Measurements from ENCODE around the gene TMEM178B. TPM values are rescaled to one million over a fixed set of nuclear protein-coding genes. Genes with fewer than 3 reads are reported as not detected.

Gene TMEM178B
- total and polyA plus RNA-seq, 2 of the 4 experiments (the other 2 are of a cell fraction) = under 0.01 to 0.05 TPM

- no peak overlapping the region for H2AK9ac ChIP-seq (replicated peaks; ENCODE audit: low read depth, low read length, poor library complexity)
- H3K9ac ChIP-seq (ENCODE audit: low read depth, low read length) = no peak overlapping the region
- DNase-seq = no peak
- no peak overlapping the region for H4K8ac ChIP-seq (ENCODE audit: low read depth in 2 of 2, low read length in 2 of 2)
- no peak overlapping the region for H4K5ac ChIP-seq (ENCODE audit: low read depth, low read length)
- in situ Hi-C loops (cut with MboI; ENCODE audit: low sequenced_read_pairs) (no loop called here), intact Hi-C loops (cut with micrococcal nuclease) (no loop called here), dilution Hi-C loops (cut with HindIII; ENCODE audit: low sequenced_read_pairs, unreplicated experiment) (no loop called here)
- H3K9me3 ChIP-seq (ENCODE audit: control insufficient read depth, insufficient read depth, low read length) = no peaks in the 10 kb centered on the region
- H3K23ac ChIP-seq (ENCODE audit: low read depth, low read length) = no peak overlapping the region
- CTCF ChIA-PET = no interaction called here
- no peak for ATAC-seq (ENCODE audit: low read depth)
- WGBS, 2 experiments (ENCODE audit: extremely low coverage in 2 of 2, insufficient read length in 1 of 2) = 60% methylated on average over 1 of the region's 3 CpGs; no CpG with 5 or more reads in 1 of the 2 experiments
- no peak overlapping the region for H3K18ac ChIP-seq (ENCODE audit: low read depth, low read length)
- H3K27ac ChIP-seq (ENCODE audit: insufficient read depth, low read length) = no peak overlapping the region
- H3K56ac ChIP-seq (ENCODE audit: extremely low read depth, insufficient read depth, low read length) = no peak overlapping the region
- H2BK20ac ChIP-seq (ENCODE audit: low read depth, low read length) = no peak overlapping the region
- H3K36me3 ChIP-seq (ENCODE audit: control insufficient read depth, insufficient read depth, low read length) = no peaks in the 10 kb centered on the region
- no peak overlapping the region for H3K4ac ChIP-seq (ENCODE audit: low read depth, low read length)
- no peak overlapping the region for H4K91ac ChIP-seq (ENCODE audit: insufficient read depth, low read depth, low read length)
- H2AFZ ChIP-seq (replicated peaks; ENCODE audit: low read length, poor library complexity) = no peak overlapping the region
- no TSS peak for BruUV-seq (replicated peaks)
- 0 out of 2 replicates have a peak, but pooled peaks cover 2% of the 10 kb centered on the region for H3K4me1 ChIP-seq (ENCODE audit: control insufficient read depth, insufficient read depth, low read length)
- TF ChIP-seq FOS (IDR thresholded peaks at IDR 0.05; ENCODE audit: low read depth, low read length) (no peak), RAD21 (IDR thresholded peaks at IDR 0.05; ENCODE audit: low read length) (no peak), NFE2L2 (IDR thresholded peaks at IDR 0.05; ENCODE audit: low read depth, low read length) (no peak), POLR2A (IDR thresholded peaks at IDR 0.05; ENCODE audit: low read depth, low read length) (no peak), ELK1 (IDR thresholded peaks at IDR 0.05; ENCODE audit: borderline replicate concordance, low read depth, low read length) (no peak), CHD1 (IDR thresholded peaks at IDR 0.05; ENCODE audit: low read depth, low read length) (no peak)
- H3K27me3 ChIP-seq (ENCODE audit: control insufficient read depth, insufficient read depth, low read length) = no peaks in the 10 kb centered on the region
- H3K4me3 ChIP-seq (ENCODE audit: insufficient read depth, low read depth, low read length) = no peak overlapping the region
- H2BK120ac ChIP-seq (ENCODE audit: low read depth, low read length) = no peak overlapping the region
- H2BK15ac ChIP-seq (ENCODE audit: low read depth, low read length) = no peak overlapping the region
- no peak overlapping the region for H3K14ac ChIP-seq (replicated peaks; ENCODE audit: low read depth, low read length)
- H3K9me1 ChIP-seq (ENCODE audit: insufficient read depth, low read length) = no peaks in the 10 kb centered on the region
- H3K4me2 ChIP-seq (ENCODE audit: low read depth, low read length) = no peak overlapping the region
- POLR2A ChIA-PET (ENCODE audit: unreplicated experiment) = no interaction called here
- H4K20me1 ChIP-seq (ENCODE audit: insufficient read depth, low read length) = no peaks in the 10 kb centered on the region
- H2BK5ac ChIP-seq (ENCODE audit: low read depth, low read length, poor library complexity, severe bottlenecking) = no peak overlapping the region
- H3K79me1 ChIP-seq (ENCODE audit: low read depth in 1 of 2, low read length in 2 of 2) = no peaks in the 10 kb centered on the region; a peak in 1 of 4 replicates
- no peak overlapping the region for H2AK5ac ChIP-seq (ENCODE audit: low read depth, low read length)
These were observed 286.5 kb downstream of the TMEM178B start for GRCh38 chr7:141360416-141360760.

All from IMR-90 (cell line).